Activated CD4-positive, alpha-beta T cell treated with anti-CD3 and anti-CD28 coated beads, Interleukin-2, amount 50 U/mL, for 4 hours (primary cell): ENCODE measurements around the gene CALM1.

Source experiments
- DNase-seq, 2 experiments: peaks; one replicate each; pipeline ENCODE4 v3.0.0-alpha.2; 2020

Gene CALM1

GRCh38 chr14:90412058-90412457, 15.2 kb downstream of the CALM1 start:
- DNase-seq = no peak

GRCh38 chr14:90416720-90417119, 19.9 kb downstream of the CALM1 start:
- no peak for DNase-seq

GRCh38 chr14:90418053-90418452, 21.2 kb downstream of the CALM1 start:
- no peak for DNase-seq

- no peak for DNase-seq
These were observed 22.4 kb downstream of the CALM1 start for GRCh38 chr14:90419200-90419599.

- no peak for DNase-seq
These were observed 24.3 kb downstream of the CALM1 start for GRCh38 chr14:90421001-90421631.

- DNase-seq = no peak
These were observed 24.8 kb downstream of the CALM1 start for GRCh38 chr14:90421632-90422020.

GRCh38 chr14:90423166-90423565, 26.3 kb downstream of the CALM1 start:
- no peak for DNase-seq

GRCh38 chr14:90424075-90424474, 27.2 kb downstream of the CALM1 start:
- DNase-seq = no peak

GRCh38 chr14:90424686-90425372, 28.0 kb downstream of the CALM1 start:
- no peak for DNase-seq

GRCh38 chr14:90425373-90425879, 28.6 kb downstream of the CALM1 start:
- no peak for DNase-seq

- no peak for DNase-seq
These were observed 29.3 kb downstream of the CALM1 start for GRCh38 chr14:90426031-90426540.

GRCh38 chr14:90426663-90427062, 29.8 kb downstream of the CALM1 start:
- no peak for DNase-seq

- no peak for DNase-seq
These were observed 31.1 kb downstream of the CALM1 start for GRCh38 chr14:90427848-90428426.

- DNase-seq = no peak
These were observed 31.8 kb downstream of the CALM1 start for GRCh38 chr14:90428676-90429075.

- no peak for DNase-seq
These were observed 32.4 kb downstream of the CALM1 start for GRCh38 chr14:90429236-90429635.

- DNase-seq = no peak
These were observed 32.9 kb downstream of the CALM1 start for GRCh38 chr14:90429754-90430153.

GRCh38 chr14:90434370-90435020, 37.7 kb downstream of the CALM1 start:
- DNase-seq = no peak

GRCh38 chr14:90438841-90439240, 42.0 kb downstream of the CALM1 start:
- DNase-seq = no peak

GRCh38 chr14:90440021-90440451, 43.2 kb downstream of the CALM1 start:
- DNase-seq = no peak

GRCh38 chr14:90440592-90440991, 43.8 kb downstream of the CALM1 start:
- DNase-seq = no peak

- no peak for DNase-seq
These were observed 45.6 kb downstream of the CALM1 start for GRCh38 chr14:90442388-90442787.

- DNase-seq = no peak
These were observed 46.6 kb downstream of the CALM1 start for GRCh38 chr14:90443161-90444076.
